Gastroesophageal sphincter (tissue), 4 donors: ENCODE measurements around the gene TAF1C. TPM values are rescaled to one million over a fixed set of nuclear protein-coding genes. Genes with fewer than 3 reads are reported as not detected.

ENCODE experiments used
- ATAC-seq: fragments of 150-250 bp; one replicate; pipeline ENCODE4 v1.9.1; 2016; ENCODE audit warnings: mild to moderate bottlenecking, moderate library complexity
- H3K27ac ChIP-seq, 4 donors: fragments of 200-600 bp; sonication (generic) in 3 of 4; 1 replicate in 3 of 4; 2 replicates in 1 of 4; pipeline ENCODE4 v1.5.1; 2016 to 2019
- H3K27me3 ChIP-seq: fragments of 200-600 bp; sonication (generic); one replicate; pipeline ENCODE4 v1.5.1; 2019
- H3K36me3 ChIP-seq, 2 donors: fragments of 200-600 bp; sonication (generic); one replicate each; pipeline ENCODE4 v1.5.1; 2019; ENCODE audit warnings: control low read depth in 1 of 2
- H3K4me1 ChIP-seq, 3 donors: fragments of 200-600 bp; sonication (generic); 1 replicate in 2 of 3; 2 replicates in 1 of 3; pipeline ENCODE4 v1.5.1; 2016 to 2019; ENCODE audit warnings: control low read depth in 2 of 3
- H3K4me3 ChIP-seq, 2 donors: fragments of 200-600 bp; sonication (generic); one replicate each; pipeline ENCODE4 v1.5.1; 2019; ENCODE audit warnings: mild to moderate bottlenecking in 1 of 2, moderate library complexity in 1 of 2
- H3K9me3 ChIP-seq, 3 donors: fragments of 200-600 bp; sonication (generic); one replicate each; pipeline ENCODE4 v1.5.1; 2017 to 2019; ENCODE audit warnings: control low read depth in 2 of 3
- CTCF ChIP-seq, 4 experiments: fragments of 200-600 bp in 2 of 4; fragments of 450-650 bp in 2 of 4; sonication (generic) in 1 of 4; IDR thresholded peaks; one replicate each; pipeline ENCODE4 v1.5.1; 2017 to 2019; ENCODE audit warnings: antibody characterized with exemption in 4 of 4, mild to moderate bottlenecking in 2 of 4, moderate library complexity in 2 of 4
- EP300 ChIP-seq: sonication (generic); formaldehyde crosslinking; IDR thresholded peaks from one replicate; pipeline ENCODE4 v1.6.1; 2017; ENCODE audit warnings: antibody characterized with exemption, mild to moderate bottlenecking
- POLR2A ChIP-seq, 2 donors: fragments of 450-650 bp; IDR thresholded peaks; one replicate each; pipeline ENCODE4 v1.6.1; 2017; ENCODE audit warnings: antibody characterized with exemption in 2 of 2, mild to moderate bottlenecking in 2 of 2, moderate library complexity in 1 of 2
- POLR2AphosphoS5 ChIP-seq: sonication (generic); formaldehyde crosslinking; IDR thresholded peaks from one replicate; pipeline ENCODE4 v1.6.1; 2017; ENCODE audit warnings: antibody characterized with exemption
- WGBS, 2 donors: methylation state at CpG; one replicate each; pipeline ENCODE4 v1.1.5; 2018; ENCODE audit warnings: low coverage in 1 of 2; 5-methylcytosine and 5-hydroxymethylcytosine counted together
- total RNA-seq, 4 donors: library from RNA; depleted of rRNA; stranded (reverse); fragments of >200 nt; gene quantifications; one replicate each; pipeline ENCODE4 v1.1.0, GENCODE V29; 2016

Gene TAF1C
- total RNA-seq, 4 donors from 2014 or later: 16.1 to 51.4 (median 33.2) TPM

- Histone ChIP-seq H3K27me3 (no peaks in the 10 kb centered on the region), H3K4me3 (peak overlapping the region in 1 of 2 donors; percentile 98), H3K4me1 (peaks cover 0 to 20% (median 0%) of the 10 kb centered on the region in 3 donors), H3K27ac (peak overlapping the region in 1 of 4 donors; percentile 83), H3K9me3 (no peaks in the 10 kb centered on the region), H3K36me3 (no peaks in the 10 kb centered on the region)
- no peak for ATAC-seq
- WGBS, 2 donors: 8 to 30% methylated on average over 5 to 13 of the region's 13 CpGs
- TF ChIP-seq CTCF (IDR thresholded peaks at IDR 0.05): no peak
- no peak for TF ChIP-seq POLR2AphosphoS5
- TF ChIP-seq POLR2A (IDR thresholded peaks at IDR 0.05): no peak
- TF ChIP-seq EP300: no peak
Measured at GRCh38 chr16:84143784-84144199, 43.1 kb downstream of the TAF1C start.

DNA sequence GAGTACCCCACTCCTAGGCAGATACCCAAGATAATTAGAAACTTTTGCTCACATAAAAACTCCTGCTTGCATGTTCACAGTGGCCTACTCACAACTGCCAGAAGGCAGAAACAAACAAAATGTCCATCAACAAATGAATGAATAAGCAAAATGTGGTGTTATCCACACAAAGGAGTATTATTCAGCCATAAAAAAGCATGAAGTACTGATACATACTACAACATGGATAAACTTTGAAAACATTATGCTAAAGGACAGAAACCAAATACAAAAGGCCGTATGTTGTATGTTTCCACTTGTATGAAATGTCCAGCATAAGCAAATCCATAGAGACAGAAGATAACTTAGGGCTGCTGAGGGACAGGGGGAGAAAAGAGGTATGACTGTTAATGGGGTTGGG lies 43.8 kb downstream of the TAF1C start:
- TF ChIP-seq EP300 (no peak), POLR2A (IDR thresholded peaks at IDR 0.05) (no peak), POLR2AphosphoS5 (no peak), CTCF (IDR thresholded peaks at IDR 0.05) (no peak)
- H3K4me3 ChIP-seq: no peak overlapping the region
- WGBS, 2 donors: 100% methylated on average over 1 of the region's 1 CpG
- H3K36me3 ChIP-seq: no peaks in the 10 kb centered on the region
- H3K27me3 ChIP-seq: no peaks in the 10 kb centered on the region
- H3K9me3 ChIP-seq: no peaks in the 10 kb centered on the region
- no peak for ATAC-seq
- H3K27ac ChIP-seq: no peak overlapping the region
- H3K4me1 ChIP-seq: peaks cover 0 to 20% (median 0%) of the 10 kb centered on the region in 3 donors

GRCh38 chr16:84141143-84141670 lies 45.6 kb downstream of the TAF1C start:
- peaks cover 0 to 20% (median 0%) of the 10 kb centered on the region in 3 donors for H3K4me1 ChIP-seq
- no peaks in the 10 kb centered on the region for H3K9me3 ChIP-seq
- 79 to 89% methylated on average over 6 to 9 of the region's 13 CpGs for WGBS, 2 donors
- TF ChIP-seq EP300: no peak
- no peak for TF ChIP-seq POLR2AphosphoS5
- no peak for TF ChIP-seq POLR2A (IDR thresholded peaks at IDR 0.05)
- TF ChIP-seq CTCF (IDR thresholded peaks at IDR 0.05): no peak
- H3K36me3 ChIP-seq: no peaks in the 10 kb centered on the region
- H3K27ac ChIP-seq: no peak overlapping the region
- no peak overlapping the region for H3K4me3 ChIP-seq
- H3K27me3 ChIP-seq: no peaks in the 10 kb centered on the region
- no peak for ATAC-seq

DNA sequence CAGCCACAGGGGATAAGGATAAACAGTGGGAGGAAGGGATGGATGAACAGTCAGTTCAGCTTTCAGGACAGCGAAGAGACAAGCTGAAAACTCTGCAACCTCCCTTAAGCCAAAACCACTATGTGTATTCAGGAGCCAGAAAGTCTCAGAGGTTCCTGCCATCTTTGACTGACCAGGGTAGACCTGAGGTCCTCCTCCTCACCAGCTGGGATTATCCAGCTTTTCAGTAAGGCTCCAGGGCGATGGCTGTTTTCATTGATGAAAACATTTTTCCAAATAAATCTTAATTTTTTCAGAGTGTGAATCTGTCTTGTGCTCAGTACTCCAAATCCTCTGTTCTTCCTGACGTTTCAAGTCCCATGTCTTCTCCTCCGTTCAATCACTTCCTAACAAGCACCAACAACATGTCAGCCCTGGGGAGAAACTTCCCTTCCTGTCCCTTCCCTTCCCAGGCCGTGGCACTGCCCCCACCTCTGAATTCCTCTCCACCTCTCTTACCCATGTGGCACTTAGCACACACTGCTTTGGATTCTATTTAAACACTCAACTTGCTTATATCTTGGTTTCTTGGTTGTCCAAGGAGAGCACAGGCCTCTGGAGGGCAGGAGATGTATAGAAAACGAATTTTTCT lies 47.1 kb downstream of the TAF1C start:
- TF ChIP-seq POLR2AphosphoS5: no peak
- no peak for TF ChIP-seq POLR2A (IDR thresholded peaks at IDR 0.05)
- H3K27ac ChIP-seq: no peak overlapping the region
- WGBS, 2 donors: 57 to 68% methylated on average over 3 to 6 of the region's 6 CpGs

DNA sequence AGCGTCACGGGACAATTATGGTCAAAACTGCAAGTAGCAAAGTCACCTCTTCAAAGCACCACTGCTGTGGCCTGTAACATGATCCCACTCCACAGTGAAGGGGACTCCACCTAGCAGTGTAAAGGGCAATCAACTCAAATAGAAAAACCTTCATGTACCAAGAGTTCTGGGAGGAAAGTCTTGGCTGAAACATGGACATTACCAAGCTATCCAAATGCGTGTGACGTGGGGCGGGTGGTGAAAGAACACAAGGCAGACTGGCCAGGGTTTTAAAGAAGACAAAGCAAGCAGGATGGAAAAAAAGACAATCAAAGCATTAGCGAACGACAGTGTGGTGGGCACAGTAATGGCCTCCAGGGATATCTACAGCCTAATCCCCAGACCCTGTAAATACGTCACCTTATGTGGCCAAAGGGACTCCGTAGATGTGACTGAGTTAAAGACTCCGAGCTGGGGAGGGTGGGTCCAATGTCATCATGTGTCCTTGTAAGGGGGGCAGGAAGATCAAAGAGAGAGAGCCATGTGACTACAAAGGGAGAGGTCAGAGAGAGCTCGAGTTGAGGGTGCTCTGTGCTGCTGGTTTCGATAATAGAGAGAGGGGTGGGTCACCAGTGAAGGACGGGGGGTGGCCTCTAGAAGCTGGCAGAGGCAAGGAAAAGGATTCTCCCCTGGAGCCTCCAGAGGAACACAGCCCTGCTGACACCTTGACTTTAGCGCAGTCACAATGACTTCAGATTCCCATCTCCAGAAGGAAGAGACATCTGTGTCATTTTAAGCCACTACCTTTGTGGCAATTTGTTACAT lies 47.8 kb downstream of the TAF1C start:
- Histone ChIP-seq H3K27ac (no peak overlapping the region), H3K36me3 (no peaks in the 10 kb centered on the region), H3K9me3 (no peaks in the 10 kb centered on the region), H3K4me1 (peaks cover 0 to 9% (median 0%) of the 10 kb centered on the region in 3 donors), H3K27me3 (no peaks in the 10 kb centered on the region), H3K4me3 (no peak overlapping the region)
- no peak for ATAC-seq
- WGBS, 2 donors: 70 to 80% methylated on average over 8 to 14 of the region's 14 CpGs
- no peak for TF ChIP-seq POLR2AphosphoS5
- no peak for TF ChIP-seq EP300
- no peak for TF ChIP-seq CTCF (IDR thresholded peaks at IDR 0.05)
- no peak for TF ChIP-seq POLR2A (IDR thresholded peaks at IDR 0.05)

More for the DNA sequence above, 47.1 kb downstream of the TAF1C start:
- no peak overlapping the region for H3K4me3 ChIP-seq
- no peak for ATAC-seq
- H3K9me3 ChIP-seq: no peaks in the 10 kb centered on the region
- H3K36me3 ChIP-seq: no peaks in the 10 kb centered on the region
- no peaks in the 10 kb centered on the region for H3K27me3 ChIP-seq
- H3K4me1 ChIP-seq: peaks cover 0 to 13% (median 0%) of the 10 kb centered on the region in 3 donors
